Ureter (tissue), 1 donor: ENCODE results near the gene ERCC8. TPM values are rescaled to one million over a fixed set of nuclear protein-coding genes. Genes with fewer than 3 reads are reported as not detected.

ENCODE experiments used
- DNase-seq: peaks from one replicate; pipeline ENCODE4 v3.0.0-alpha.2; 2020; ENCODE audit warnings: low spot score
- total RNA-seq: library from RNA; stranded (reverse); gene quantifications from one replicate; pipeline ENCODE4 v1.2.4, GENCODE V29; 2023
- donor health status: DM: yes; HTN: yes; CAD: no.

The ERCC8 gene
- total RNA-seq, 1 donor from 2014 or later: 12.2 TPM

DNA sequence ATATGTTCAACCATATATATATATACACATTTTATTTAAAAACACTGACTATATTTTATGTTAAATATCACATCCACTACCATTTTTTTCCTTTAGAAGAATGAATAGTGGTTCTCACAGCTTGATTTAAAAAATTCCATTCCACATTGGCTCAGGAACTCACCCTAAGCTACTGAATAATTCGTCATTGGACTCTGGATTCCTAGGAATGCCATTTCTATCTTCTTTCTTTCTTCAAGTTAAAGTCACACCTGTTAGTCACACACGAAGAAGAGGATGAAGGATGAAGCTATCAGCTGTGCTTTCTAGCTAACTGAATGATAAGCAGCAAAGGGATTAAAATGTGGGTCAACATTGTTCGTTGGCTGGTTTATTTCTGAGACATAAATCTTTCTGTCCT lies 108.7 kb downstream of the ERCC8 start:
- DNase-seq: no peak

DNA sequence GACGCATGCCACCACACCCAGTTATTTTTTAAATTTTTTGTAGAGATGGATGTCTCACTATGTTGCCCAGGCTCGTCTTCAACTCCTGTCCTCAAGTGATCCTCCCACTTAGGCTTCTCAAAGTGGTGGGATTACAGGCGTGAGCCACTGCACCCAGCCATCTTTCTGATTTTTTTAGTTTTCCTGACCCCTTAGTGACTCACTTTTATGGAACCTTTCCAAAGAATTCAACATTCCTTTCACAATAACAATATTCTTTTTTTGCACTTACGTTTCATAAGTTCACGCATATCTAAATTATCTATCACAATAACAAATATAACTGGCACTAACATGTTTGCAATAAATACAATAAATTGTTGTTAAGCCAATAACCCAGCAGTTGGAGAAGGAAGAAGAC lies 109.3 kb downstream of the ERCC8 start:
- DNase-seq: no peak

- DNase-seq: no peak
These were observed 111.3 kb downstream of the ERCC8 start for GRCh38 chr5:60833520-60833919.

GRCh38 chr5:60830581-60831127 lies 114.2 kb downstream of the ERCC8 start:
- no peak for DNase-seq

- DNase-seq: no peak
These were observed 115.2 kb downstream of the ERCC8 start for GRCh38 chr5:60829490-60830266.

- DNase-seq: no peak
These were observed 117.7 kb downstream of the ERCC8 start for GRCh38 chr5:60827201-60827600.

- DNase-seq: no peak
These were observed 118.2 kb downstream of the ERCC8 start for GRCh38 chr5:60826653-60827052.

Other genes with a start within 250 kb of the ERCC8 start
- gene DEPDC1B, start 244.9 kb downstream of the ERCC8 start, total RNA-seq: 0.57 TPM
- gene ELOVL7, start 100.8 kb downstream of the ERCC8 start, total RNA-seq: 16.7 TPM
- gene NDUFAF2, start 135 bp upstream of the ERCC8 start, total RNA-seq: 24.9 TPM
- gene SMIM15, start 217.4 kb upstream of the ERCC8 start, total RNA-seq: 68.9 TPM